Activated T-helper 17 cell treated with anti-CD3 and anti-CD28 coated beads, Interleukin-2, amount 50 U/mL, for 72 hours (primary cell): ENCODE data around the gene ARHGEF19. TPM values are rescaled to one million over a fixed set of nuclear protein-coding genes. Genes with fewer than 3 reads are reported as not detected.

ENCODE experiments used
- ATAC-seq: fragments of 150-1000 bp; cut with Tn5 transposase; replicated peaks from 2 replicates; pipeline ENCODE4 v1.10.0; 2021; ENCODE audit warnings: mild to moderate bottlenecking, moderate library complexity
- H3K27ac Mint-ChIP-seq: one replicate; pipeline ENCODE4 v1.8.0; 2022; ENCODE audit warnings: mixed read lengths
- H3K27me3 Mint-ChIP-seq: one replicate; pipeline ENCODE4 v1.8.0; 2022; ENCODE audit warnings: mixed read lengths
- H3K36me3 Mint-ChIP-seq: one replicate; pipeline ENCODE4 v1.8.0; 2022; ENCODE audit warnings: low read depth, mild to moderate bottlenecking, mixed read lengths
- H3K4me1 Mint-ChIP-seq: one replicate; pipeline ENCODE4 v1.8.0; 2022; ENCODE audit warnings: mixed read lengths
- H3K4me3 Mint-ChIP-seq: one replicate; pipeline ENCODE4 v1.8.0; 2022; ENCODE audit warnings: mild to moderate bottlenecking, mixed read lengths
- H3K9me3 Mint-ChIP-seq: one replicate; pipeline ENCODE4 v1.8.0; 2022; ENCODE audit warnings: mixed read lengths
- total RNA-seq, 2 donors: library from RNA; stranded (reverse); gene quantifications; one replicate each; pipeline ENCODE4 v1.2.3, GENCODE V29; 2022

The ARHGEF19 gene
- total RNA-seq, 2 donors from 2014 or later: 7.5 to 10.0 TPM

DNA sequence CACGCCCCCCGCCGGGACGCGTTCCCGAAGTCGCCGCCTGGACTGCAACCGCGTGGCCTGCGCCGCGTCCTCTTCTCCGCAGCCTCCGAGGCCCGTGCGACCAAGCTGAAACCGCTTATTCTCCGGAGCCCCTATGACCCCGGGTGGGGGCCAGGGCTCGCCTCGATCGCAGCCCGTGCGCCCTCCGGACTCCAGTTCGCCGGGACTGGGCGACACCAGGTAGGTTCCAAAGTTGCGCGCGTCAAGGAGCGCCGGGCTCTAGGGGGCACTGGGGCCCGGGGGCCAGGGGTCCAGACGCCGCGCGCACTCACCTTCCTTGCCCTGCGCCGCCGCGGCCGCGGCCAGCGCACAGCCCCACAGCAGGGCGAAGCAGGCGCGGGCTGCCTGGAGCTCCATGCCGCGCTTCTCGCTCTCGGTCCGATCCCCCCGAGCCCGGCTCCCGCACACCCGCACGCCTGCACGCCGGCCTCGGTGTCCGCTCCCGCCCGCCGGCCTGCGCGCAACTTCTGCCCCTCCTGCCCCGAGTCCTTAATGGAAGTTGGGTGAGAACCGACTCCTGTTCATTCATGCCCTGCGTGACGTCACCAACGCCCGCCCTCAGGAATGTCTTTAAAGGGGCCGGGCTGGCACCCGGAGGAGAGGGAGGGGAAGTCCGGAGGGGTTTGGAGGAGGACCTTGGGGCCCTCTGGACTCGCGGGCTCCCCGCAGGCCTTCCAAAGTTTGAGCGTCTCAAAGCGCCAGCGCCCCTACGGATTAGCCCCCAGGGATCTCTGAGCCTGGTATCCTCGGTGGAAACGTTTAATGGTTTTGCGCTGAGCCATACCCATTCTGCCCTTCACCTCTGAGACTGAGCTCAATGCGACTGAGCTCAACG, 56.7 kb downstream of the ARHGEF19 start, which contains the start of gene EPHA2:
EPHA2 (minus strand) TSS at position 533 of the 874 bp plus-strand sequence; CDS start at position 396, 137 bp downstream.
- Mint-ChIP-seq H3K27ac (no peak within 1 kb of the TSS), H3K36me3 (no peaks in the 10 kb centered on the region), H3K9me3 (no peaks in the 10 kb centered on the region), H3K4me3 (peak within 1 kb of the TSS; percentile 59), H3K4me1 (peaks cover 15% of the 10 kb centered on the region), H3K27me3 (no peaks in the 10 kb centered on the region)
- ATAC-seq: no peak

DNA sequence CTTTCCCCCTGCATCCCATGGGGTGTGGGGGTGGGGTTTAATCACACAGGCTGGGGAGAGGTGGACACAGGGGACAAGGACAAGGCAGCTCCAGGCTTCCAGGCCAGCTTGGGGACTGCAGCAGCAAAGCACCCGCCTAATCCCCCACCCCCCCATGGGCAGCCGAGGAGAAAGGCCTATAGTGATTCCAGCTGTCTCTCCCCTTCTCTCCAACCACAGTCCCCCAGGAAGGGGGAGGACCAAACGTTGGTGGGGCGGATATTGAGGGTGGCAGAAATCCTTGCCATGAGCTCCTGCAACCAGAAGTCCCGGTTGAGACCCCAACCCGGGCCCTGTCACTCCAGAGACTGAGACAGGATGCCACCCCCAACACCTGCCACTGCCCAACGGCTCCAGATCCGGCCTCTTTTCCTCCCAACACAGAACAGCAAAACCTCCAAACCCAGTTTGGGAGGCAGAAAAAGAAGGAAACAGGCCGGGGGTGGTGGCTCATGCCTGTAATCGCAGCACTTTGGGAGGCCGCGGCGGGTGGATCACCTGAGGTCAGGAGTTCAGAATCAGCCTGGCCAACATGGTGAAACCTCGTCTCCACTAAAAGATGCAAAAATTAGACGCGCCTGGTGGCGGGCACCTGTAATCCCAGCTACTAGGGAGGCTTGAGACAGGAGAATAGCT, 58.3 kb downstream of the ARHGEF19 start:
- H3K27me3 Mint-ChIP-seq: no peaks in the 10 kb centered on the region
- peak overlapping the region; percentile 59 for H3K4me3 Mint-ChIP-seq
- no peak for ATAC-seq
- no peak overlapping the region for H3K27ac Mint-ChIP-seq
- peaks cover 15% of the 10 kb centered on the region for H3K4me1 Mint-ChIP-seq
- no peaks in the 10 kb centered on the region for H3K36me3 Mint-ChIP-seq
- H3K9me3 Mint-ChIP-seq: no peaks in the 10 kb centered on the region

DNA sequence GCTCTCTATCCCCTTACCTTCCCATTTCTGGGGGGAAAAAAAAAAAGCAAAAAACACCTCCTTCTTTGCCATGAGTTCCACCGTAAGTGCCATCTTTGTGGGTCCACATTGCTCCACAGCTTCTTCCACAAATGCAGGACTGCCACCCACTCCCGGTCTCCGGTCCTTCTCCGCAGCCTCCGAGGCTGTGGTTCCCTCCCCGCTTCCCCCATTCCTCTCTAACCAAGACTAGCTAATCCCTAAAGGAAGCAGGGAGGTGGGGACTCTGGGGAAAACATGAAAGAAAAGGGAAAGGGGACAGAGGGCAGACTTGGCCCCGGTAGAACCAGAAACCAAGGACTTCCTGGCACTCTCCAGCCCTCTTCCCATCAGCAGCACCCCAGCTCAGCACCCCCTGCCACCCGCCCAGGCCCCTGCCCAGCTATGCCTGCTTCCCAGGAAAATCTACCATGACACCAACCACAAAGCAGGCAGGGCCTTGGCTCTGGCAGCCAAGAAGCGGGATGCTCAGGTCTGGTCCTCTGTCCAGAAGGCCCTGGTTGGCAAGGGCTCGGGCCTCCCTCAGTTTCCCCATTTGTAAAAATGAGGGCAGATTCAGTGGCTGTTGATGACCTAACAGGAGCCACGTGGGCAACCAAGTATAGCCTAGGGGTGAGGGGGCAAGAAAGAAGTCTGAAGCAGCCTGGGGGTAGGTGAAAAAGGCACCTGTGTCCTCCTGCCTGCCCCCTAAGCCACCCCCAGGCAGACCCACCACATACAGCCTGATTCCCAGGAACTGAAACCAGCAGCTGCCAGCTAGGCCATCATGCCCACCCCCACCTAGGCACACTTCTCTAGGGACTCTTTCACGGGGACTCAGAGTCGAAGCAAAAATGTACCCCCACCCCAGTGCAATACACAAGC, 59.1 kb downstream of the ARHGEF19 start:
- ATAC-seq: no peak
- no peaks in the 10 kb centered on the region for H3K27me3 Mint-ChIP-seq

DNA sequence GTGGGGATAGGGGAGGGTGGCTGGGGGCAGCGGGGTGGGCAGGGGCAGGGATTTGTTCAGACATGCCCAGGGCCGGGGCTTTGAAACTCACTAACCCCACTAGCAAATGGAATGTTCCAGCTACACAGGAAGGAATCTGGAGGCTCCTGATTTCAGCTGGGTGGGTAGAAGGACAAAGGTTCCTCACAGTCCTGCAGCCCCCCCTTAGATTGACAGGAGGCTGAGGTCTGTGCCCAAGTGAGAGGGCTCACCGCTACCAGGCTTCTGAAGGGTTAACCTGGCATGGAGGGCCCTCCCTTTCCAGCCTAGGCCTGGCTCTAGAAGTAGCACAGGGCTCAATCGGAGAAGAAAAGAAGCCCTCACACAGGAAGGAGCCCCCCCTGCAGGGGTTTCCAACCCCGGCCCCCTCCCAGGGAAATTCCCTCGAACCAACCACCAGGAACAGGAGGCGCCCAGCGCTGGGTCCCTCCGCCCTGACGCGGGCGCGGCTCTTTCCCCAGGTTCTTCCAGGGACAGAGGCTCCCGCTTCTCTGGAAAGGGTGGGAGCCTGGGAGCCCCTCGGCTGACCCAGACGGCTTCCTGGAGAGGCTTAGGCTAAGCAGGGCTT, 59.9 kb downstream of the ARHGEF19 start:
- Mint-ChIP-seq H3K9me3 (no peaks in the 10 kb centered on the region), H3K4me3 (no peak overlapping the region), H3K36me3 (no peaks in the 10 kb centered on the region), H3K4me1 (peaks cover 8% of the 10 kb centered on the region), H3K27me3 (no peaks in the 10 kb centered on the region), H3K27ac (no peak overlapping the region)
- no peak for ATAC-seq

More for the DNA sequence above, 59.1 kb downstream of the ARHGEF19 start:
- H3K4me1 Mint-ChIP-seq: peaks cover 15% of the 10 kb centered on the region
- H3K9me3 Mint-ChIP-seq: no peaks in the 10 kb centered on the region
- H3K4me3 Mint-ChIP-seq: no peak overlapping the region
- no peaks in the 10 kb centered on the region for H3K36me3 Mint-ChIP-seq
- no peak overlapping the region for H3K27ac Mint-ChIP-seq

DNA sequence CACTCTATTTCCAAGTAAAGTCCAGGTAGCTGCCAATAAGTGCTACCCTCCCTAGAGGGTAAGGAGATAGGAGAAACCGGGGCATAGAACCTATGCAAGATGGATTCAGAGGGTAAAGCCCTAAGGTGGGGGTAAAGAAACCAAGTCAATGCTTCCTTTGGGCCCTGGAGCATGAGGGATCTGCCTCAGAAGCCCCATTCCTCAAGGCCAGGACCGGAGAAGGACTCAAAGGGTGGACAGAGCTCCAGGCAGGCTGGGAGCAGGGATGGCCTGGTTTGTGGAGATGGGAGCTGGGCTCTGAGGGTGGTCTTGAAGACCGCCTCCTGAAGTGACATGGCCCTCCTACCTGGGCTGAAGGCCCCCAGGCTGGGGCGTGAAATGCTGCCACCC, 60.5 kb downstream of the ARHGEF19 start:
- Mint-ChIP-seq H3K4me3 (no peak overlapping the region), H3K4me1 (peaks cover 2% of the 10 kb centered on the region), H3K27ac (no peak overlapping the region), H3K27me3 (no peaks in the 10 kb centered on the region), H3K9me3 (no peaks in the 10 kb centered on the region), H3K36me3 (no peaks in the 10 kb centered on the region)
- ATAC-seq: no peak

DNA sequence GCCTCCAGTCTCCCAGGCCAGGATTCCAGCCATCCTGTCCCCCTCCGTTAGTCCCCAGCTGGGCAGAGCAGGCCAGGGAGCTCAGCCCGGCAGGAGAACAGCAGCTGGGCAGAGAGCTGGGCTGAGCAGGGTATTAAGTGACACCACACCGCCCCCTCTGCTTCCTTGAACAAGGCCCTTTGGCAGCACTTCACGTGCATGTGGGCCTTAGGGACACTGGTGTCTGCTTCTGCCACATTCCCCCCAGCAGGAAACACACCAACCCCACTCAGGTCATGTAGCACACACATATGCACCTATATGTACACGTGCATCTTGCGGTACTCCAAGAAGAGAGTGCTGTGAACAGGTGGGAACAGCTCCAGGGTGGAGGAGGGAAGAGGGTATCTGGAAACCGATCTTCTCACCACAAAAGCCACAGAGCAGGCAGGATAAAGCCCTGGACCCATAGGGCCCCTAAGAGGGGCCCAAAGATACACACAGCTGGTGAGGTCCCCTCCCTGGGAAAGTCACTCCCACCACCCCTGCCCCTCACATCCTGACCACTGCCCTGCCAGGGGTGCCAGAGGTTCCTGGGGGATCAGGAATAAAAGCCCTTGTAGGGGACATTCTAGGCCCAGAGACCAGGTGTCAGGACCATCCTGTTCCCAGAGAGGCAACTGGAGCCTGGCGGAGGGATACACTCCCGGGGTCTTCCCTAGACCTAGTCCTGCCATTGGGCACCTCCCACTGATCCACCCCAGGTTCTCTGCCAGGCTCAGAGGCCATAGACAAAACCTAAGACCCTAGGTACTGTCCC, 61.1 kb downstream of the ARHGEF19 start:
- Mint-ChIP-seq H3K9me3 (no peaks in the 10 kb centered on the region), H3K4me1 (no peaks in the 10 kb centered on the region), H3K36me3 (no peaks in the 10 kb centered on the region), H3K27me3 (no peaks in the 10 kb centered on the region), H3K27ac (no peak overlapping the region), H3K4me3 (no peak overlapping the region)
- ATAC-seq: no peak

DNA sequence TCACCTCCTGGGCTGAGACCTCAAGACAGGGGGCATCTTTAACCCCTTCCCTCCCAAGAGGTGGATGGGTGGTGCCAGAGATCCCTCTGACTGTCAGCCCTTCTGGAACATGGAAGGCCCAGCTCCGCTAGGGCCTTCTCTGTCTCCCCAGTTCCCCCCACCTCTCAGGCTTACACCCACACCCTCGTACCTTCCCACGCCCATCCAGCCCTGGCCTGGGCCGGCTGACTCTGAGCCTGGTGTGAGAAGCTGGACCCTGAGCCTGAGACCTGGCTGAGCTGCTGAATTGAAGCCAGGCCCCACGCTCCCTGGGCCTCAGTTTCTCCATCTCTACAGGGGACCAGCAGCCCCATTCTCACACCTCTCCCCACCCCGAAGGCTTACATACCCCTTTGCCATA, 61.9 kb downstream of the ARHGEF19 start:
- Mint-ChIP-seq H3K4me1 (no peaks in the 10 kb centered on the region), H3K36me3 (no peaks in the 10 kb centered on the region)
- ATAC-seq: no peak

DNA sequence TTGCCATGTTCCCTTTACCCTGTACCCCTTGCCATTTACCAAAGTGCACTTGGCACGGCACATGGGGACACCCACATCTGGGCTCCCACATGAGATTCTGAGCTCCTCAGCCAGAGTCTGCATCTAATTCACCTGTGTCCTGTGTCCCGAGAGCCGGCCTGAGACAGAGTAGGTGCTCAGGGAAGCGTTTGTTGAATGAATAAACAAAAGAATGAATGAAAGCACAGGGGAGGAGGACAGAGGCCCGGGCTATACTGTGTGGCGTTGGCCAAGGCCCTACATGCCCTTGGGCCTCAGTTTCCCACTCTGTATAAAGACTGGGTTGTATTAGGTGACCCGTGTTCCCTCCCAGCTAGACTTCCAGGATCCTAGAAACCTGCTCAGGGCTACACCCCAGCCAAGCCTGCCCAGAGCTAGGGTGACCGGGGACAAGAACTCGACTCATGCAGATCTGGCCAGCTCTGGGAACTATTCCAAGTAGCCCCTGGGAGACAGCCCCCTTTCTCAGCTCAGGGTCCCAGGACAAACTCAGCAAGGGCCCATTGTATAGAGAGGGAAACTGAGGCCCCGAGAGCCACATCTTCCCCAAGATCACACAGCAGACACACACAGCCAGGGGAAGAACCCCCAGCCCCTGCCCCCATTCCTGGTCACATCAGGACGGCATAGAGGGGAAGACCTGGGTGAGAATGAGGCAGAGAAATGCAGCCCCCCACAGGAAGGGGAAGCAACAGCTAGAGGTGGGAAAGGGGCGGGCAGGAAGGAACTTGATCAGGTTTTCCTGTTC, 62.6 kb downstream of the ARHGEF19 start:
- no peaks in the 10 kb centered on the region for H3K4me1 Mint-ChIP-seq
- no peaks in the 10 kb centered on the region for H3K27me3 Mint-ChIP-seq
- H3K4me3 Mint-ChIP-seq: no peak overlapping the region
- H3K9me3 Mint-ChIP-seq: no peaks in the 10 kb centered on the region
- no peak for ATAC-seq
- peak overlapping the region; percentile 52 for H3K27ac Mint-ChIP-seq
- H3K36me3 Mint-ChIP-seq: no peaks in the 10 kb centered on the region

More for the DNA sequence above, 61.9 kb downstream of the ARHGEF19 start:
- Mint-ChIP-seq H3K27ac (no peak overlapping the region), H3K4me3 (no peak overlapping the region), H3K9me3 (no peaks in the 10 kb centered on the region), H3K27me3 (no peaks in the 10 kb centered on the region)

DNA sequence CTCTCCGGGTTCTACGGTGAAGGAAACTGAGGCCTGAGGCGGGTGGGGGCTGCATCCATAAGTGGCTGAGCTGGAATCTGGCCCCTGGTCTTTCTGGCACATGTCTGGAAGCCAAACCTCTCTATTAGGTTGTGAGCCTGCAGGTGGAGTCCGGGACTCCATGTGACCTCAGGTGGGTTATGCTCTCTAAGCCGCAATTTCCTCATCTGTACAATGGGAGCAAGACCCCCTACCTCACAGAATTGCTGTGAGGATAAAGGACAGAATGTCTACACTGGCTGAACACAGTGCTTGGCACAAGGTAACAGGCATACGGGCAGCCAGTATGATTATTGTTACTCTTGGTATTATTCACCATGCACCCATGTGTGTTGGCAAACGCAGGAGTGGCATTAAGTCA, 63.3 kb downstream of the ARHGEF19 start:
- H3K4me3 Mint-ChIP-seq: no peak overlapping the region
- H3K27me3 Mint-ChIP-seq: no peaks in the 10 kb centered on the region
- H3K27ac Mint-ChIP-seq: no peak overlapping the region
- no peaks in the 10 kb centered on the region for H3K9me3 Mint-ChIP-seq
- ATAC-seq: no peak
- H3K36me3 Mint-ChIP-seq: no peaks in the 10 kb centered on the region
- no peaks in the 10 kb centered on the region for H3K4me1 Mint-ChIP-seq

DNA sequence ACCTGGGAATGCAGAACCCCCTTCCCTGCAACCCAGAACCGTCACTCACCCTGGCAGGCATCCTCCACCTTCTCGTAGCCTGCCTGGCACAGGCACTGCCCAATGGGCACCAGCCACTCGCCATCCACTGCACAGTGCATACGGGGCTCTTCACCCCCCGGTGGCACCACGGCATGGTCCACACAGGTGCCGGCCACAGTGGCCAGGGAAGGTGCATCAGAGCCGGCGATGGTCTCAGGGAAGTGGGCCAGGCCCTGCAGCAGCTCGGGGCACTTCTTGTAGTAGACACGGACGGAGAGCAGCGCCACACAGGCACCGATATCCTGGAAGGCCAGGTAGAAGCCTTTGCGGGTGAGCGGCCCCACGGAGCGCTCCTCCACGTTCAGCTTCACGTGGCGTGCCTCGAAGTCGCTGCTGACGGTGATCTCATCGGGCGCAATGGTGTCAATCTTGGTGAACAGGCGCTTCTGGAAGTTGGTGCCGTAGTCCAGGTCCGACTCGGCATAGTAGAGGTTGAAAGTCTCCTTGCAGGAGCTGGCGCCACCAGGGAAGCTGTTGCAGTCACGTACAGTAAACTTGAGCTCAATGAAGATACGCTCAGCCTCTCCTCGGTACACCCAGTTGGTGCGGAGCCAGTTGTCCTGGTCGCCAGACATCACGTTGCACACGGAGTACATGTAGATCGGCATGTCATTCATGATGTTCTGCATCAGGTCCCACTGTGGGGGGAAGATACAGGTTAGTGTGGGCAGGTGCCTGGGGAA, 63.9 kb downstream of the ARHGEF19 start:
- H3K4me1 Mint-ChIP-seq: no peaks in the 10 kb centered on the region
- no peaks in the 10 kb centered on the region for H3K27me3 Mint-ChIP-seq
- H3K36me3 Mint-ChIP-seq: no peaks in the 10 kb centered on the region
- H3K27ac Mint-ChIP-seq: no peak overlapping the region
- H3K4me3 Mint-ChIP-seq: no peak overlapping the region
- ATAC-seq: no peak
- H3K9me3 Mint-ChIP-seq: no peaks in the 10 kb centered on the region
